Neural cell (in vitro differentiated cells): Measurements from ENCODE around the gene CHST11. TPM values are rescaled to one million over a fixed set of nuclear protein-coding genes. Genes with fewer than 3 reads are reported as not detected.

Source experiments
- H2AFZ ChIP-seq: fragments of 200-600, 300-800 bp; sonication (generic), shearing (Covaris generic); 2 replicates; pipeline ENCODE4 v1.6.0; 2014; ENCODE audit warnings: low read depth, mild to moderate bottlenecking, antibody characterized with exemption, low read length, moderate library complexity
- H3F3A ChIP-seq: fragments of 200-600 bp; shearing (Covaris generic); 2 replicates; pipeline ENCODE4 v1.6.1; 2016; ENCODE audit warnings: mild to moderate bottlenecking, moderate library complexity, mixed read lengths, antibody characterized with exemption, low read length; ENCODE audit not compliant: insufficient read depth, poor library complexity, severe bottlenecking
- H3K27ac ChIP-seq: fragments of 200-600, 300-800 bp; sonication (generic), shearing (Covaris generic); 2 replicates; pipeline ENCODE4 v1.5.1; 2014; ENCODE audit warnings: mild to moderate bottlenecking, low read length, moderate library complexity
- H3K27me3 ChIP-seq: fragments of 300-800, 200-600 bp; sonication (generic), shearing (Covaris generic); 2 replicates; pipeline ENCODE4 v1.6.0; 2014; ENCODE audit warnings: mild to moderate bottlenecking, low read depth, low read length, moderate library complexity; ENCODE audit not compliant: insufficient read depth
- H3K36me3 ChIP-seq: fragments of 300-800, 200-600 bp; sonication (generic), shearing (Covaris generic); 2 replicates; pipeline ENCODE4 v1.5.1; 2014; ENCODE audit warnings: mild to moderate bottlenecking, antibody characterized with exemption, low read length, moderate library complexity; ENCODE audit not compliant: insufficient read depth
- H3K4me2 ChIP-seq: fragments of 300-800, 200-600 bp; sonication (generic), shearing (Covaris generic); 2 replicates; pipeline ENCODE4 v1.6.0; 2014; ENCODE audit warnings: mild to moderate bottlenecking, low read length
- H3K4me3 ChIP-seq: fragments of 300-800, 200-600 bp; sonication (generic), shearing (Covaris generic); 2 replicates; pipeline ENCODE4 v1.5.1; 2014; ENCODE audit warnings: mild to moderate bottlenecking, low read length, moderate library complexity
- H3K79me2 ChIP-seq: fragments of 200-600 bp; shearing (Covaris generic); replicated peaks from 2 replicates; pipeline ENCODE4 v1.6.0; 2014; ENCODE audit warnings: mild to moderate bottlenecking, low read length, moderate library complexity; ENCODE audit not compliant: insufficient read depth
- H3K9ac ChIP-seq: fragments of 300-800, 200-600 bp; sonication (generic), shearing (Covaris generic); 2 replicates; pipeline ENCODE4 v1.6.1; 2016; ENCODE audit warnings: mild to moderate bottlenecking, low read length, mixed read lengths
- H3K9me2 ChIP-seq: fragments of 200-600 bp; shearing (Covaris generic); 2 replicates; pipeline ENCODE4 v1.6.1; 2016; ENCODE audit warnings: mild to moderate bottlenecking, low read length, mixed read lengths; ENCODE audit not compliant: insufficient read depth
- H3K9me3 ChIP-seq: fragments of 200-600, 300-800 bp; sonication (generic), shearing (Covaris generic); 2 replicates; pipeline ENCODE4 v1.6.1; 2016; ENCODE audit warnings: mild to moderate bottlenecking, mixed run types, low read length, moderate library complexity, mixed read lengths
- H4K20me1 ChIP-seq: fragments of 200-600 bp; shearing (Covaris generic); 2 replicates; pipeline ENCODE4 v1.6.1; 2016; ENCODE audit warnings: mild to moderate bottlenecking, mixed run types; ENCODE audit not compliant: insufficient read depth
- CTCF ChIP-seq: fragments of 450-650 bp; IDR thresholded peaks from 2 replicates; pipeline ENCODE4 v1.5.1; 2014; ENCODE audit warnings: antibody characterized with exemption, mild to moderate bottlenecking, moderate library complexity; ENCODE audit not compliant: poor library complexity, severe bottlenecking
- EP300 ChIP-seq: fragments of 450-650 bp; conservative IDR thresholded peaks from 2 replicates; pipeline ENCODE4 v1.6.1; 2014; ENCODE audit warnings: antibody characterized with exemption, mild to moderate bottlenecking, moderate library complexity; ENCODE audit not compliant: poor library complexity, severe bottlenecking
- EZH2 ChIP-seq: fragments of 200-600, 300-800 bp; shearing (Covaris generic), sonication (generic); IDR thresholded peaks from 2 replicates; pipeline ENCODE4 v1.6.1; 2014; ENCODE audit warnings: antibody characterized with exemption, low read length, borderline replicate concordance, mild to moderate bottlenecking; ENCODE audit not compliant: insufficient read depth, poor library complexity, severe bottlenecking
- MXI1 ChIP-seq: fragments of 450-650 bp; conservative IDR thresholded peaks from 2 replicates; pipeline ENCODE4 v1.6.1; 2014; ENCODE audit warnings: antibody characterized with exemption, mild to moderate bottlenecking; ENCODE audit not compliant: poor library complexity, severe bottlenecking
- POLR2AphosphoS5 ChIP-seq: IDR thresholded peaks from 2 replicates; pipeline ENCODE4 v1.6.1; 2012
- RAD21 ChIP-seq: fragments of 450-650 bp; conservative IDR thresholded peaks from 2 replicates; pipeline ENCODE4 v1.6.1; 2014; ENCODE audit warnings: antibody characterized with exemption, mild to moderate bottlenecking, moderate library complexity
- REST ChIP-seq: IDR thresholded peaks from 2 replicates; pipeline ENCODE4 v1.6.1; 2012; ENCODE audit warnings: borderline replicate concordance
- SMC3 ChIP-seq: fragments of 450-650 bp; conservative IDR thresholded peaks from 2 replicates; pipeline ENCODE4 v1.6.1; 2014; ENCODE audit warnings: antibody characterized with exemption, mild to moderate bottlenecking, moderate library complexity; ENCODE audit not compliant: poor library complexity
- TAF1 ChIP-seq: IDR thresholded peaks from 2 replicates; pipeline ENCODE4 v1.6.1; 2012; ENCODE audit warnings: low read depth
- polyA plus RNA-seq: library from polyadenylated mRNA; depleted of rRNA; stranded (reverse); fragments of >200 nt; gene quantifications from 2 replicates; pipeline ENCODE4 v1.2.3, GENCODE V29; 2014

CHST11 gene
- polyA plus RNA-seq, 1 donor from 2014 or later, result 15.0 TPM

- no peak overlapping the region for H3K27ac ChIP-seq
- H3K9me3 ChIP-seq, result no peaks in the 10 kb centered on the region
- H3K4me2 ChIP-seq, result no peak overlapping the region
- no peaks in the 10 kb centered on the region for H3K79me2 ChIP-seq
- no peaks in the 10 kb centered on the region for H3K27me3 ChIP-seq
- H3K4me3 ChIP-seq, result no peak overlapping the region
- no peaks in the 10 kb centered on the region for H3K36me3 ChIP-seq
- no peaks in the 10 kb centered on the region for H3F3A ChIP-seq
- H3K9me2 ChIP-seq, result no peaks in the 10 kb centered on the region
- TF ChIP-seq SMC3 (no peak), CTCF (no peak), RAD21 (no peak), EZH2 (no peak), MXI1 (no peak), EP300 (no peak), REST (no peak), TAF1 (no peak), POLR2AphosphoS5 (no peak)
- no peaks in the 10 kb centered on the region for H4K20me1 ChIP-seq
- no peak overlapping the region for H2AFZ ChIP-seq
- H3K9ac ChIP-seq, result no peak overlapping the region
These were observed 291.2 kb downstream of the CHST11 start for GRCh38 chr12:104747955-104748354.

- Histone ChIP-seq H3K79me2 (no peaks in the 10 kb centered on the region), H3K27me3 (no peaks in the 10 kb centered on the region), H3K9ac (no peak overlapping the region), H2AFZ (no peak overlapping the region), H3F3A (no peaks in the 10 kb centered on the region), H4K20me1 (no peaks in the 10 kb centered on the region), H3K9me2 (no peaks in the 10 kb centered on the region), H3K9me3 (no peaks in the 10 kb centered on the region), H3K36me3 (no peaks in the 10 kb centered on the region), H3K4me2 (no peak overlapping the region), H3K4me3 (no peak overlapping the region), H3K27ac (no peak overlapping the region)
- no peak for TF ChIP-seq TAF1
These were observed 291.6 kb downstream of the CHST11 start for GRCh38 chr12:104748356-104748755.

GRCh38 chr12:104748790-104749189 lies 292.0 kb downstream of the CHST11 start:
- Histone ChIP-seq H3K27ac (no peak overlapping the region), H3K36me3 (no peaks in the 10 kb centered on the region), H4K20me1 (no peaks in the 10 kb centered on the region), H3K9me3 (no peaks in the 10 kb centered on the region), H3K27me3 (no peaks in the 10 kb centered on the region), H3K4me3 (no peak overlapping the region), H3F3A (no peaks in the 10 kb centered on the region), H3K79me2 (no peaks in the 10 kb centered on the region), H2AFZ (no peak overlapping the region), H3K9ac (no peak overlapping the region), H3K9me2 (no peaks in the 10 kb centered on the region), H3K4me2 (no peak overlapping the region)
- no peak for TF ChIP-seq EP300
- no peak for TF ChIP-seq EZH2
- TF ChIP-seq POLR2AphosphoS5, result no peak
- no peak for TF ChIP-seq RAD21
